Fibroblast of lung (primary cell): ENCODE data around the gene GNL3L. TPM values are rescaled to one million over a fixed set of nuclear protein-coding genes. Genes with fewer than 3 reads are reported as not detected.
"Not testable (repeated sequence)": the region's sequence is repeated elsewhere in the genome, so short reads cannot be mapped to it uniquely, and the experiment has no call there.

Source experiments
- DNase-seq, 2 donors: peaks; one replicate each; pipeline versions ENCODE4 v3.0.0 to v3.0.0-alpha.2; 2010; ENCODE audit warnings: low read depth in 2 of 2
- H2AFZ ChIP-seq: 2 replicates; pipeline ENCODE4 v1.5.1; 2012; ENCODE audit warnings: low read length, control low read depth, inconsistent platforms
- H3K27ac ChIP-seq: 2 replicates; pipeline ENCODE4 v1.5.1; 2011; ENCODE audit warnings: low read length, control low read depth; ENCODE audit not compliant: insufficient read depth
- H3K27me3 ChIP-seq: 2 replicates; pipeline ENCODE4 v1.5.1; 2011; ENCODE audit warnings: mild to moderate bottlenecking, low read length; ENCODE audit not compliant: control insufficient read depth, insufficient read depth
- H3K36me3 ChIP-seq: 2 replicates; pipeline ENCODE4 v1.5.1; 2011; ENCODE audit warnings: low read length; ENCODE audit not compliant: control insufficient read depth, insufficient read depth
- H3K4me1 ChIP-seq: 2 replicates; pipeline ENCODE4 v1.5.1; 2011; ENCODE audit warnings: low read length; ENCODE audit not compliant: control insufficient read depth, insufficient read depth; ENCODE audit errors: extremely low read depth
- H3K4me2 ChIP-seq: 2 replicates; pipeline ENCODE4 v1.5.1; 2011; ENCODE audit warnings: low read length, control low read depth; ENCODE audit not compliant: insufficient read depth; ENCODE audit errors: extremely low read depth
- H3K4me3 ChIP-seq, 4 experiments: fragments of 200-600 bp in 1 of 4; sonication (generic) in 1 of 4; replicated peaks in 1 of 4; 2 replicates each; pipeline ENCODE4 v1.5.1; 2011 to 2016; ENCODE audit warnings: low read length in 4 of 4, low read depth in 3 of 4, mild to moderate bottlenecking in 3 of 4, control low read depth in 2 of 4, inconsistent platforms in 1 of 4, mixed read lengths in 1 of 4; ENCODE audit not compliant: insufficient read depth in 1 of 4; ENCODE audit errors: control extremely low read depth in 1 of 4
- H3K79me2 ChIP-seq: 2 replicates; pipeline ENCODE4 v1.5.1; 2012; ENCODE audit warnings: mild to moderate bottlenecking, low read length, inconsistent platforms; ENCODE audit not compliant: control insufficient read depth, insufficient read depth
- H3K9ac ChIP-seq: 2 replicates; pipeline ENCODE4 v1.5.1; 2011; ENCODE audit warnings: mild to moderate bottlenecking, low read length, control low read depth; ENCODE audit not compliant: insufficient read depth
- H3K9me3 ChIP-seq: 2 replicates; pipeline ENCODE4 v1.5.1; 2012; ENCODE audit warnings: low read depth, low read length; ENCODE audit not compliant: control insufficient read depth, insufficient read depth
- H4K20me1 ChIP-seq: 2 replicates; pipeline ENCODE4 v1.5.1; 2011; ENCODE audit warnings: low read length; ENCODE audit not compliant: control insufficient read depth, insufficient read depth; ENCODE audit errors: extremely low read depth
- EZH2 ChIP-seq: IDR thresholded peaks from 2 replicates; pipeline ENCODE4 v1.5.1; 2012; ENCODE audit warnings: low read length, control low read depth, mild to moderate bottlenecking; ENCODE audit errors: missing control alignments
- polyA plus RNA-seq, 2 donors: library from polyadenylated mRNA; depleted of rRNA in 1 of 2; stranded (reverse) in 1 of 2; unstranded in 1 of 2; fragments of >200 nt; gene quantifications; 2 replicates each; pipeline ENCODE4 v1.2.1, GENCODE V29; 2011 to 2012; ENCODE audit warnings: missing spikeins in 1 of 2
- total RNA-seq: library from RNA; depleted of rRNA; stranded (reverse); fragments of >200 nt; gene quantifications from 2 replicates; pipeline ENCODE4 v1.2.1, GENCODE V29; 2014
- TF ChIP-seq, protein P1 (sequence below), 2 donors: IDR thresholded peaks in 1 of 2; conservative IDR thresholded peaks in 1 of 2; 1 replicate in 1 of 2; 2 replicates in 1 of 2; pipeline ENCODE4 v1.5.1; 2011 to 2012; ENCODE audit warnings: low read length in 2 of 2, control low read depth in 1 of 2, inconsistent platforms in 1 of 2, low read depth in 1 of 2, mild to moderate bottlenecking in 1 of 2

The GNL3L gene
- total and polyA plus RNA-seq, 2 donors (not counting 1 experiment from before 2014, with no cell fraction given), result 17.3 to 29.3 TPM

DNA sequence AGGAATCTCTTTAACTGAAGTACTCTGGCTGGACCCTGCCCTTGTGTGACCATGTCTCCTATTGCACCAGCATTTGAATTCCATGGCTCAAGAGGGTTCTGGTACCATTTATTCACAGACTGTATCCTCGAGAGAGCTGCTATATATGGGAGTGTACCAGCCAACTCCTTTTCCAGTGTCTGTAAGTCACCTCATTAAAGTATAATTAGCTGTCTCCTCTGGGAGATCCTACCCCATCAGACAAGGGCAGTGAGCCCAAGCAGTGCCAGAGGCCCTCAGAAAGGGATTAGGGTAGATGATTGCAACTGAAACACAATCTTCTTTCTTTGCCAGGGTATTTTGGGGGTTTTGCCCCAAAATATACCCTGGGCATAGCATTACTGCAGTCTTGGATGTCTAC is 31.6 kb downstream of the GNL3L start:
- Histone ChIP-seq H2AFZ (no peak overlapping the region), H3K9ac (no peak overlapping the region), H3K9me3 (no peaks in the 10 kb centered on the region), H3K4me2 (no peak overlapping the region), H4K20me1 (no peaks in the 10 kb centered on the region), H3K27ac (no peak overlapping the region), H3K27me3 (no peaks in the 10 kb centered on the region), H3K79me2 (no peaks in the 10 kb centered on the region), H3K4me3 (no peak overlapping the region), H3K4me1 (no peaks in the 10 kb centered on the region), H3K36me3 (peaks cover 4% of the 10 kb centered on the region)
- no peak for DNase-seq
- TF ChIP-seq, protein P1, sequence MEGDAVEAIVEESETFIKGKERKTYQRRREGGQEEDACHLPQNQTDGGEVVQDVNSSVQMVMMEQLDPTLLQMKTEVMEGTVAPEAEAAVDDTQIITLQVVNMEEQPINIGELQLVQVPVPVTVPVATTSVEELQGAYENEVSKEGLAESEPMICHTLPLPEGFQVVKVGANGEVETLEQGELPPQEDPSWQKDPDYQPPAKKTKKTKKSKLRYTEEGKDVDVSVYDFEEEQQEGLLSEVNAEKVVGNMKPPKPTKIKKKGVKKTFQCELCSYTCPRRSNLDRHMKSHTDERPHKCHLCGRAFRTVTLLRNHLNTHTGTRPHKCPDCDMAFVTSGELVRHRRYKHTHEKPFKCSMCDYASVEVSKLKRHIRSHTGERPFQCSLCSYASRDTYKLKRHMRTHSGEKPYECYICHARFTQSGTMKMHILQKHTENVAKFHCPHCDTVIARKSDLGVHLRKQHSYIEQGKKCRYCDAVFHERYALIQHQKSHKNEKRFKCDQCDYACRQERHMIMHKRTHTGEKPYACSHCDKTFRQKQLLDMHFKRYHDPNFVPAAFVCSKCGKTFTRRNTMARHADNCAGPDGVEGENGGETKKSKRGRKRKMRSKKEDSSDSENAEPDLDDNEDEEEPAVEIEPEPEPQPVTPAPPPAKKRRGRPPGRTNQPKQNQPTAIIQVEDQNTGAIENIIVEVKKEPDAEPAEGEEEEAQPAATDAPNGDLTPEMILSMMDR (conservative IDR thresholded peaks at IDR 0.05 in 1 of 2, IDR thresholded peaks at IDR 0.05 in 1 of 2; ENCODE audit: low read depth in 1 of 2, low read length in 2 of 2), result no peak
- TF ChIP-seq EZH2, result no peak

DNA sequence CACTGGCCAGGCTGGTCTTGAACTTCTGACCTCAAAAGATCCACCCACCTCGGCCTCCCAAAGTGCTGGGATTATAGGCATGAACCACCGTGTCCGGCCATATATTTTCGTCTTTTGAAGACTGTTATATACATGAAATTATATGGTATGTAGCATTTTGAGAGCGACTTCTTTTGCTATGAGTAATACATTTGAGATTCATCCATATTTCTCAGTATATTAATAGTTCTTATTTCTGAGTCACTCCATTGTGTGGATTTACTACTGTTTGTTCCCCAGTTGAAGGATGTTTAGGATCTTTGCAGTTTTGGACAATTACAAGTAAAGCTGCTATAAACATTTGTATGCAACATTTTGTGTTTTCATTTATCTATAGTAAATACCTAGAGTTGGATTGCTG is 34.9 kb downstream of the GNL3L start:
- no peaks in the 10 kb centered on the region for H3K36me3 ChIP-seq
- no peaks in the 10 kb centered on the region for H3K79me2 ChIP-seq
- no peak overlapping the region for H3K9ac ChIP-seq
- no peaks in the 10 kb centered on the region for H4K20me1 ChIP-seq
- no peaks in the 10 kb centered on the region for H3K27me3 ChIP-seq
- H3K9me3 ChIP-seq, result no peaks in the 10 kb centered on the region
- no peak overlapping the region for H3K27ac ChIP-seq
- no peak overlapping the region for H3K4me2 ChIP-seq
- no peak for TF ChIP-seq EZH2
- TF ChIP-seq, protein P1 (conservative IDR thresholded peaks at IDR 0.05 in 1 of 2, IDR thresholded peaks at IDR 0.05 in 1 of 2; ENCODE audit: low read depth in 1 of 2, low read length in 2 of 2), result no peak
- no peaks in the 10 kb centered on the region for H3K4me1 ChIP-seq
- no peak overlapping the region for H2AFZ ChIP-seq
- DNase-seq, result peak; percentile 2 to 6
- no peak overlapping the region for H3K4me3 ChIP-seq

DNA sequence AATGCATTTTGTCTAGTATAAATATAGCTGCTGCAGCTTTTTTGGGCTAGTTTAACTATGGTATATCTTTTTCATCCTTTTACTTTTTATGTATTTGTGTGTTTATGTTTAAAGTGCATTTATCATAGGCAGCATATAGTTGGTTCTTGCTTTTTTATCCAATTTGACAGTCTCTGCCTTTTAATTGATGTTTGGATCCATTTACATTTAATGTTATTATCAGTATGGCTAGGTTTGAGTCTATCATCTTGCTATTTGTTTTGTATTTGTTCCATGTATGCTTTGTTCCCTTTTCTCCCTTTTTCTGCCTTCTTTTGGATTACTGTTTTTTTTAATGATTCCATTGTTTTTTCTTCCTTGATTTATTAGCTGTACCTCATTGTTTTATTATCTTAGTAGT is 40.3 kb downstream of the GNL3L start:
- no peak overlapping the region for H3K4me2 ChIP-seq
- H3K27me3 ChIP-seq, result no peaks in the 10 kb centered on the region
- H4K20me1 ChIP-seq, result no peaks in the 10 kb centered on the region
- H3K36me3 ChIP-seq, result no peaks in the 10 kb centered on the region
- H3K27ac ChIP-seq, result no peak overlapping the region
- DNase-seq, result no peak
- TF ChIP-seq, protein P1 (conservative IDR thresholded peaks at IDR 0.05 in 1 of 2, IDR thresholded peaks at IDR 0.05 in 1 of 2; ENCODE audit: low read depth in 1 of 2, low read length in 2 of 2), result no peak
- TF ChIP-seq EZH2, result no peak
- H2AFZ ChIP-seq, result no peak overlapping the region
- no peaks in the 10 kb centered on the region for H3K79me2 ChIP-seq
- H3K9ac ChIP-seq, result no peak overlapping the region
- H3K4me1 ChIP-seq, result no peaks in the 10 kb centered on the region
- H3K9me3 ChIP-seq, result no peaks in the 10 kb centered on the region
- no peak overlapping the region for H3K4me3 ChIP-seq

DNA sequence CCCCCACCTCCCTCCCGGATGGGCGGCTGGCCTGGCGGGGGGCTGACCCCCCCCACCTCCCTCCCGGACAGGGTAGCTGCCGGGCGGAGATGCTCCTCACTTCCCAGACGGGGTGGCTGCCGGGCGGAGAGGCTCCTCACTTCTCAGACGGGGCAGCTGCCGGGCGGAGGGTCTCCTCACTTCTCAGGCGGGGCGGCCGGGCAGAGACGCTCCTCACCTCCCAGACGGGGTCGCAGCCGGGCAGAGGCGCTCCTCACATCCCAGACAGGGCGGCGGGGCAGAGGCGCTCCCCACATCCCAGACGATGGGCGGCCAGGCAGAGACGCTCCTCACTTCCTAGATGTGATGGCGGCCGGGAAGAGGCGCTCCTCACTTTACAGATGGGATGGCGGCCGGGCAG is 42.6 kb downstream of the GNL3L start:
- not testable (repeated sequence) for DNase-seq, H2AFZ ChIP-seq, H3K4me3 ChIP-seq, H3K4me1 ChIP-seq, H3K27ac ChIP-seq, H3K27me3 ChIP-seq, H3K9ac ChIP-seq, H4K20me1 ChIP-seq, H3K4me2 ChIP-seq, H3K9me3 ChIP-seq, H3K79me2 ChIP-seq, H3K36me3 ChIP-seq
